ENCODE data around the gene COPS8. TPM values are rescaled to one million over a fixed set of nuclear protein-coding genes. Genes with fewer than 3 reads are reported as not detected.
A peak's percentile ranks its signal among the peaks of the same experiment; 100 is the strongest.

COPS8 gene
- total RNA-seq, 1 donor from 2014 or later: 22.7 TPM

DNA sequence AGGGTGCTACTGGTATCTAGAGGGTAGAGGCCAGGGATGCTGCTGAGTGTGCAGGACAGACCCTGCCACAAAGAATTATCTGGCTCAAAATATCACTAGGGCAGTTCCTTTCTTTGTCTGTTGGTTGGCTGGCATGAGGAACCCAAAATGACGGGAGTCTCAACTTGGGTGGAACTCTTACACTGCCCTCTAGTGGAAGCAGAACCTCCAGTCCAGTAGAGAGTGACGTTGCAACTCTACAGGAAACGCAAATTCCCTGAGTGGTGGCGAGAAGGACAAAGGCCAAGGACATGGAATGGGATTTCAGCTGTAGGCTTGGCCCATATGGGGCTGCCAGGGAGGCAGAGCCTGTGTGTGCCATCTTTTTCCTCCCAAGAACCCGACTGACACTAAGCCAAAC, 47.1 kb downstream of the COPS8 start:
- ATAC-seq: peak; percentile 27

DNA sequence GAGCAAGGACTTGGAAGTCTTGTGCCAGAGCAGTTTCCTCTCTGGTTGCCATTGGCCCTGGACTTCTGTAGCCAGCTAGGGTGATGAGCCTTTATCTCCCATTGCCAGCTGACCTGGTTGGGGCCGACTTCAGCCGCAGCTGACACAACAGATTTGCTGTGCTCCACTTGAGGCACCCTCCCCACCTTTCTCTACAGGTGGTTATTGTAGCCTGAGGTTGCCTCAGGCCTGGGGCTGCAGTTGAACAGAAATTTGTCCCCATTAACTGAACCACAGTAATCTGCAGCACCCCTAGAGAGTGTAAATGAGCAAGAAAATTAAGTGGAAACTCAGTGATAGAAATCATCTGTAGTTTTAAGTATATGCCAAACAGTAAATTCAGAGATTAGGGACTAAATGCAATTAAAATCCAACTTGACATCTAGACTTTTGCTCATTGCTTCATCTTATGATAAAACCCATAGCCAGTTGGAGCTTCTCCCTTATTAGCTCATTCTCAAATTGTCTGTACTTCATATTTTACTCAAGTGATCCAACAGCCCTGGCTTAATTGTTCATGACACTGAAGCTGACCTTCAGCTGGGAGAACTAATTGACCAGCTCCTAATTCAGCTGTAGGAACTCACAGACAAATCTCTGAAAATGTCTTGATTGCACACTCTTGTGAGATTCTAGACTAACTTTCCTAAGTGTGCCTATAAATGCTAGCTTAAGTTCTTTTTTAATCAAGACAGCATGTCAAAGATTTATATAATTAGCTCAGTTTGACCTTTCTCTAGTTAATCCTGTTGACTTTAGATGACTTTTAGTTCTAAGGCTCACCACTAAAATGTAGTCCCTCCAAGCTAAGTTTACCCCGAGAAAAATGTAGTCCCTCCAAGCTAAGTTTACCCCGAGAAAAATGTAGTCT, 48.9 kb downstream of the COPS8 start:
- no peak for ATAC-seq

DNA sequence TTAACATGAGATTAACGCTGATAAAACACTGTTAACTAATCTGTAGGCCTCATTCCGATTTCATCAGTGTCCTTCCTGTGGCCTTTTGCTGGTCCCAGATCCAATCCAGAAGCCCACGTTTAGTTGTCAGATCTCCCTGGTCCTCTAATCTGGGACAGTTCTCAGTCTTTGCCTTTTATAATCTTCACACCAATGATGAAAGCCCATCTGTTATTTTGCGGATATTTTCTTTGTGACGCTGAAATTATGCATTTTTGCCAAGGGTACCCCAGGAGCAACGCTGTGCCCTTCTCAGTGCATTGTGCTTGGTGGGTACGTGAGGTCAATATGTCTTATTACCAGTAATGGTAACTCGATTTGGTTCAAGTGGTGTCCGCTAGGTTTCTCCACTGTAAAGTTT, 51.1 kb downstream of the COPS8 start:
- ATAC-seq: no peak

DNA sequence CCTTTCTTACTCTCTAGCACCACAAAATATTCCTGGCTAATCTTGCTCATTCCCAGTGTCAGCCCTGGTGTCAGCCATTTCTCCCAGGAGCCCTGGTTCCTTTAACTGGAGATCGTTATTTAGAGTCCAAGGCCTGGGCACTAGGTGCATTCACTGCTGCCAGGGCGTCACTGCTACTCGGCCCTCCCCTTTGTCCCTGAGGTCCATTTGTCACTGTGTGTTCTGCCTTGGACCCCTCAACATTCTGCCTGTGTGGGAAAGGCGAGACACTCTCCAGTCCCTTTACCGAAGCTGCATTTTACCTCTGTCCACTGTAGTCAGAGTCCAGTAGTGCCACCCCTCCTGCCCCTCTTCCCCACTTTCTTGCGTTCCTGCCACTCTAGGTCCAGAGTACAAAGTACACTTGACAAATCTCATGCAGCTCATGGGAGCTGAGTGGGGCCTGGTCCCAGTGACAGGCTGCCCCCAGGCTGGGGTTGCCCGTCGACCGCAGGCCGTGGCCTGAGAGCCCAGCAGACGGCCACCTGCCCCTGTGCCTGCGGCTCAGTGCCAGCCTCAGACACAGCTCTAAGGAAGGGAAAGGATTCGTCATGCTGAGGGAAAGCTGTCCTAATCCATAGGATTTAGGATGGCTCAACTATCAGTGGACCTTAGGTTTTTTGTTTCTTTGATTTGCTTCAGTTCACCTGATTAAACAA, 52.1 kb downstream of the COPS8 start:
- peak; percentile 73 for ATAC-seq

DNA sequence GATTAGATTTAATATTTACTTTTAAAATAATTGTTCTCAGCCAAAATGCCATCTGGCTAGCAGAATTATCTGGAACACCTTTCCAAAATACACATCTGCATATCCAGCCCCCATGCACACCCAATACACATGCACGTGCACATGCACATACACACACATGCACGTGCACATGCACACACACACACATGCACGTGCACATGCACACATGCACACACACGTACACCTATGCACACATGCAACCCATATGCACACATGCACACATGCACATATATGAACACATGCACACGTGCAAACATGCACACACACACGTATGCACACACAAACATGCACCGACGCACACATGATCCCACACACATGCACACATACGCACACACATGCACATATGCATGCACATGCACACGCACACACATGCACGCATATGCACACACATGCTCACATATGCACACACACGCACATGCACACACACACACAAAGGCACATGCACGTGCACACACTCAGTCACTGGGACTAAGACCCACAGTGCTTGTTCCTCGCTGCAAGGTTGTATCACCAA, 53.5 kb downstream of the COPS8 start:
- no peak for ATAC-seq

DNA sequence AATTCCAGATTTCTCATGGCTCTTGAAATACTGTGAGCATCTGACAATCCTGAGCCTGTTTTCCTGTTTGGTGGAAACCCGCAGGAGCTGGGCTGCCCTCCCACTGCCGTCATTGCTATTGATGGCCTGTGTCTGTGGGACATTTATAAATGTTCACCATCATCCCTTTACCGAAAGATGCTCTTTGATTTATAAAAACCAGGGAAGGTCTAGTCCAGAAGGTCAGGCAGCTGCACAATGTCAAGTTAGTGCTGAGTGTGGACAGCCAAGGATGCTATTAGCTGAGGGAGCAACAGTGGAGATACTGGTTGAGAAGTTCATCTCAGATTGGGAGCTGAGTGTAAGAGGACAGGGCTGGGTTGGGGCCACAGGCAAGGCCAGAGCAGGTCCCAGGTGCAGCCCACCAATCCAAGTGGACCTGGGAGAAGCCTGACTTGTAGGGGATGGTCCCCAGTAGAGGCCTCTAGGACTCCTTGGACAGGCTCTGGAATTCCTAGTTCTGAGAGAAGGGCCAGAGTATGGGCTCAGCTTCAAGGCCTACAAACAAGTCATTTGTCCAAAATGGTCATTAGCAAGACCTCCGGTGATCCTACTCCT, 55.1 kb downstream of the COPS8 start:
- no peak for ATAC-seq

DNA sequence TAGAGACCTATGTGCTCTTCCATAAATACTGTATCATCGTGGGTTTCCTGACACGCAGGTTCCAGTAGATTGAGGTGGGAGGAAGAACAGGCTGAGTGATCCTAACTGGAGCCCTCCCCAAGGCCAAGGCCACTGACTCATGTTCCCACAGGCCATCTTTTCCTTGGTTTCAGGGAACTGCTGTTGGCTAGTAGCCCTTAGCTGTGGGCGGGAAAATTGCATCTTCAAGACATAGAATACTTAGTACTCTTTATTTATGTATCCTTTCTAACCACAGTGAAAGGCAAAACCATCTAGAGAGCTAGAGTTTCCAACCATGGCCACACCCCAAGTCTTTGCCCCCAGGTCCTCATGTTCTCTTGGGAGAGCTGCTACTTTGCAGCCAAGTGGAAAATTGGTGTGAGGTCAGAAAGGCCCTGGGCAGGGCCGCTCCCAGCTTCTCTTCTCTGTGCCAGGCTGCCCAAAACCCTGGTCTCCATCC, 55.9 kb downstream of the COPS8 start:
- no peak for ATAC-seq

DNA sequence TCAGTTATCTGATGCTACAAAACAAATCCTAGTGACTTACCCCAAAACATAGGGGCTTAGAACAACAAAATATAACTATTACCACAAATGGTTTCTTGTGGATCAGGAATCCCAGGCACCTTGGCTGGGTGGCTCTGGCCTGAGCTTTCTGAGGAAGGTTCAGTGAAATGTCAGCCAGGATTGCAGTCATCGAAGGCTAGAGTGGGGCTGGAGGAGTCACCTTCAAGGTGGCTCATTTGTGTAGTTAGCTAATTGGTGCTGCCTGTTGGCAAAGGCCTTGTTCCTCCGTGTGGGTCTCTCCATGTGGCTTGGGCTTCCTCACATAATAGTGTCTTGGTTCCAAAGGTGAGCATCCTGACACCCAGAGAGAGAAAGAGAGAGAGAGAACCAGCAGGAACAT, 57.4 kb downstream of the COPS8 start:
- ATAC-seq: no peak

DNA sequence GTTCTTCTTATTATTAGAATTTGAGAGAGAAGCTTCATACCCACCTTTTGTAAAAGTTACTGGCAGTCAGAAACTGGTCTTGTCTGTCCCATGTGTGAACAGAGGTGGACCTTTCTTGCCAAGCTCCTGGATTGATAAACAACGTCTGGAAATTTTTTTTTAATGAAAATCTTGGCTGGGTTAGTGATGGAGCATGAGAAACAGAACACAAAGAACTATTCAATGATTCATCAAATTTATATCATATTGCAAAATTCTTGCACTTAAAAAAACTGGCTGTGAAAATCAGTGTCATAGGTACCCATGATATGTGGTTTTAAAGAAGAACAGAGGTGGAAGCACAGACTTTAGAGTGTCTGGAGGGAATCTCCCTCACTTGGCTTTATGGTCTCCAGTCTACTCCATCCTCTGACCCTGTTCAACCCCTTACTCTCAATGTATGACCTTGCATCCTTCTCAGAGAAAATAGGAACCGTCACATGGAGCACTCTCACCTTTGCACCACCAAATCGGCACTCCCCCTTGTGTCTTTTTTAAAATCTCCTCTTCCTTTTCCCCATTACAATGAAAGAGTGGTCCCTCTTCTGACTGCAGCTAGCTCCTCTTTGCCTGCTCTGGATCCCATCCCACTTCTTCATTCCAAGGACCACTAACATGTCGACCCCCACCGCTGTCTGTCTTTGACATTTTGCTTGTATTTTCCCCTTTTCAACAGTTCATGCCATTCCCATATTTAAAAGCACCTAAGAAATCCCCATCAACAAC, 58.2 kb downstream of the COPS8 start:
- ATAC-seq: no peak

DNA sequence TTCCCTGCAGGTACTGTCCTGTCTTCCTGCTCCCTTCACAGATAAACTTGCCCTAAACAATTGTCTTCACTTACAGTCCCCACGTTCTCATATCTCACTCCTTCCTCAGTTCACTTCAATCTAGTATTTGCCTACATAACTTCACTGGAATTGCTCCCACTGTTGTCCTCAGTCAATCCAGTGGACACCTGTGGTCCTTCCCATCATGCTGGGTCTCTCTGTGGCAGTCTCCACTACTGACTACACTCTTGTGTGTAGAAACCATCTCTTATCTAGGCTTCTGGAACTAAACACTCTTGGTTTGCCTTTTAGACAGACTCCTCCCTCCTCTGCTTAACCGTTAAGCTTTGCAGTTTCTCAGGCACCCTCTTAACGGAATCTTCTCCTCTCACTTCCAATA, 58.8 kb downstream of the COPS8 start:
- ATAC-seq: no peak

DNA sequence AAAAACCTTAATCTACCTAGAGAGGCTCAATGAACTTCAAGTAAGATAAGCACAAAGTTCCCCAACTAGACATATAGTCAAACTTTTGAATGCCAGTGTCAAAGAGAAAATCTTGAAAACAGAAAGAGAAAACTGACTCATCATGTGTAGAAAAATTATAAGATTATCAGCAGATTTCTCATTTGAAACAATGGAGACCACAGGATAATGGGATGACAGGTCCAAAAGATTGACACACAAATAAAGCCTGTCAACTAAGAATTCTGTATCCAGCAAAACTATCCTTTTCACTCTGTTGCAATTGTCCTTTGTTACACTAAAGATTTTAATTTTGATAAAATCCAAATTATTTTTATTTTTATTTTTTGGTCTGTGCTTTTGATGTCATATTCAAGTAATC, 61.6 kb downstream of the COPS8 start:
- no peak for ATAC-seq

DNA sequence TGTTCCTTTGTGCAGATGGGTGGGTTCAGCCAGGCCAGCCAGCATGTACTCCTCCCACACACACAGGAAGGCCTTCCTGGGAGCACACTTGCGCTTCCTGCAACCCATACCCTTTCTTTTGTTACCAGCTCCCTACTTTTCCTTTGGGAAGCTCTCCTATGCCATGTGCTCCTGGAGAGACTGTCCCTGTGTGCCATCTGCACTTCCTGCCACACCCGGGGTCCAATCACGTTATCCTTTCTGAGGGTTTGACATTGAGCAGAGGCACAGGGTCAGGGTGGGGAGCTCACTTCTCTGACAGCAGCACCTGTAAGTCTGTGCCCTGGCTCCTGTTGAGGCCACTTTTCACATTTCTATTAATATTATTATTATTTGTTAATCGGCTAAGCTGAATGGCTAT, 62.9 kb downstream of the COPS8 start:
- no peak for ATAC-seq

DNA sequence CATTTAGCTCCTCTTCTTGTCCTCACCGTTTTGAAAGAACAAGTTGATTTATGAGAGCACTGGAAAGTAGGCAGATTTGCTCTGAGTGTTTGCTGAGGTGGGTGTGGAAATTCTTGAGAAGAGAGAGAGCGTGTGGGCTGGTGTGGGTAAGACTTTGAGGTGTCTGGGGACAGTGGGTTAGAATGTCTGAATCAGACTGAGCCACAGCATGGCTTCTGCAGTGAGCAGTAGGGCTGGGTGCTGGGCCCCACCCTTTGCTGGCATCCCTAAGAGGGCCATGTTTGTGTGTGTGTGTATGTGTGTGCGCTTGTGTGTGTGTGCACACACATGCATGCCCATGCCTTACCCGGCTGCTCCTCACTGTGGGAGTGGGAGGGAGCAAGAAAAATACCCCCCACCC, 63.7 kb downstream of the COPS8 start:
- peak; percentile 26 for ATAC-seq
